SU-DHL-6 (cell line): ENCODE results near the gene TRPM2.

ENCODE experiments used
- H2AFZ ChIP-seq: fragments of 200-600 bp; sonication (generic); 2 replicates; pipeline ENCODE4 v1.6.1; 2014; ENCODE audit warnings: low read depth, mild to moderate bottlenecking, moderate library complexity, mixed read lengths, antibody characterized with exemption, low read length; ENCODE audit not compliant: severe bottlenecking
- H3F3A ChIP-seq: fragments of 200-600 bp; shearing (Covaris generic); 2 replicates; pipeline ENCODE4 v1.6.0; 2016; ENCODE audit warnings: antibody characterized with exemption, mild to moderate bottlenecking; ENCODE audit not compliant: insufficient read depth
- H3K27ac ChIP-seq: fragments of 200-600 bp; sonication (generic); 2 replicates; pipeline ENCODE4 v1.5.1; 2016; ENCODE audit warnings: low read depth, mild to moderate bottlenecking, low read length, moderate library complexity, mixed read lengths
- H3K27me3 ChIP-seq: fragments of 200-600 bp; sonication (generic), shearing (Covaris generic); 2 replicates; pipeline ENCODE4 v1.6.0; 2014; ENCODE audit warnings: mild to moderate bottlenecking, low read length
- H3K36me3 ChIP-seq: fragments of 200-600 bp; sonication (generic); 2 replicates; pipeline ENCODE4 v1.6.1; 2014; ENCODE audit warnings: mild to moderate bottlenecking, low read length, mixed read lengths
- H3K4me2 ChIP-seq: fragments of 300-600, 200-600 bp; shearing (Covaris generic), sonication (generic); 2 replicates; pipeline ENCODE4 v1.6.0; 2014; ENCODE audit warnings: low read length, low read depth, mild to moderate bottlenecking; ENCODE audit not compliant: poor library complexity, severe bottlenecking
- H3K4me3 ChIP-seq: fragments of 200-600 bp; sonication (generic); 2 replicates; pipeline ENCODE4 v1.5.1; 2014; ENCODE audit warnings: antibody characterized with exemption, low read length, mild to moderate bottlenecking, mixed read lengths; ENCODE audit not compliant: insufficient read depth, poor library complexity, severe bottlenecking
- H3K79me2 ChIP-seq: fragments of 200-600 bp; sonication (generic); 2 replicates; pipeline ENCODE4 v1.6.1; 2014; ENCODE audit warnings: mild to moderate bottlenecking, low read length, moderate library complexity; ENCODE audit not compliant: insufficient read depth
- H3K9ac ChIP-seq: fragments of 200-600 bp; sonication (generic); 2 replicates; pipeline ENCODE4 v1.7.0; 2014; ENCODE audit warnings: mild to moderate bottlenecking, low read length
- H3K9me2 ChIP-seq: fragments of 200-600 bp; sonication (generic); replicated peaks from 2 replicates; pipeline ENCODE4 v1.6.1; 2014; ENCODE audit warnings: low read length; ENCODE audit not compliant: insufficient read depth
- H3K9me3 ChIP-seq: fragments of 200-600 bp; sonication (generic); 2 replicates; pipeline ENCODE4 v1.6.1; 2014; ENCODE audit warnings: low read length, mixed read lengths; ENCODE audit not compliant: insufficient read depth
- H4K20me1 ChIP-seq: fragments of 200-600 bp; sonication (generic); 2 replicates; pipeline ENCODE4 v1.6.1; 2014; ENCODE audit warnings: low read depth, mild to moderate bottlenecking, antibody characterized with exemption, low read length, moderate library complexity, mixed read lengths
- EZH2phosphoT487 ChIP-seq: fragments of 200-600 bp; sonication (generic), shearing (Covaris generic); conservative IDR thresholded peaks from 2 replicates; pipeline ENCODE4 v1.6.1; 2018; ENCODE audit warnings: mild to moderate bottlenecking, antibody characterized with exemption, low read length, moderate library complexity, mixed read lengths
- TF ChIP-seq, protein P1 (sequence below): fragments of 200-600 bp; sonication (generic); IDR thresholded peaks from one replicate; pipeline ENCODE4 v1.5.1; 2017; ENCODE audit warnings: antibody characterized with exemption, mild to moderate bottlenecking, low read length, moderate library complexity; ENCODE audit not compliant: insufficient read depth, poor library complexity, severe bottlenecking

TRPM2 gene

GRCh38 chr21:44332965-44333364 is 20.5 kb upstream of the TRPM2 start:
- no peaks in the 10 kb centered on the region for H3K27me3 ChIP-seq
- TF ChIP-seq, protein P1, sequence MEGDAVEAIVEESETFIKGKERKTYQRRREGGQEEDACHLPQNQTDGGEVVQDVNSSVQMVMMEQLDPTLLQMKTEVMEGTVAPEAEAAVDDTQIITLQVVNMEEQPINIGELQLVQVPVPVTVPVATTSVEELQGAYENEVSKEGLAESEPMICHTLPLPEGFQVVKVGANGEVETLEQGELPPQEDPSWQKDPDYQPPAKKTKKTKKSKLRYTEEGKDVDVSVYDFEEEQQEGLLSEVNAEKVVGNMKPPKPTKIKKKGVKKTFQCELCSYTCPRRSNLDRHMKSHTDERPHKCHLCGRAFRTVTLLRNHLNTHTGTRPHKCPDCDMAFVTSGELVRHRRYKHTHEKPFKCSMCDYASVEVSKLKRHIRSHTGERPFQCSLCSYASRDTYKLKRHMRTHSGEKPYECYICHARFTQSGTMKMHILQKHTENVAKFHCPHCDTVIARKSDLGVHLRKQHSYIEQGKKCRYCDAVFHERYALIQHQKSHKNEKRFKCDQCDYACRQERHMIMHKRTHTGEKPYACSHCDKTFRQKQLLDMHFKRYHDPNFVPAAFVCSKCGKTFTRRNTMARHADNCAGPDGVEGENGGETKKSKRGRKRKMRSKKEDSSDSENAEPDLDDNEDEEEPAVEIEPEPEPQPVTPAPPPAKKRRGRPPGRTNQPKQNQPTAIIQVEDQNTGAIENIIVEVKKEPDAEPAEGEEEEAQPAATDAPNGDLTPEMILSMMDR, result no peak
- TF ChIP-seq EZH2phosphoT487, result no peak
- H3K9me2 ChIP-seq, result no peaks in the 10 kb centered on the region
- H3K9ac ChIP-seq, result no peak overlapping the region
- no peak overlapping the region for H3K4me3 ChIP-seq
- H3K27ac ChIP-seq, result no peak overlapping the region
- H3K9me3 ChIP-seq, result no peaks in the 10 kb centered on the region
- no peaks in the 10 kb centered on the region for H3K79me2 ChIP-seq
- no peaks in the 10 kb centered on the region for H3K36me3 ChIP-seq
- H4K20me1 ChIP-seq, result no peaks in the 10 kb centered on the region
- peaks cover 6% of the 10 kb centered on the region for H3F3A ChIP-seq
- H2AFZ ChIP-seq, result no peak overlapping the region
- H3K4me2 ChIP-seq, result no peak overlapping the region

- Histone ChIP-seq H3K9ac (no peak overlapping the region), H2AFZ (no peak overlapping the region), H3F3A (peaks cover 10% of the 10 kb centered on the region), H3K9me3 (no peaks in the 10 kb centered on the region), H3K4me3 (no peak overlapping the region), H3K27ac (no peak overlapping the region), H4K20me1 (no peaks in the 10 kb centered on the region), H3K4me2 (no peak overlapping the region), H3K79me2 (no peaks in the 10 kb centered on the region), H3K27me3 (no peaks in the 10 kb centered on the region), H3K36me3 (no peaks in the 10 kb centered on the region), H3K9me2 (no peaks in the 10 kb centered on the region)
- no peak for TF ChIP-seq EZH2phosphoT487
- TF ChIP-seq, protein P1, result no peak
These were observed 19.7 kb upstream of the TRPM2 start for GRCh38 chr21:44333509-44334328.

DNA sequence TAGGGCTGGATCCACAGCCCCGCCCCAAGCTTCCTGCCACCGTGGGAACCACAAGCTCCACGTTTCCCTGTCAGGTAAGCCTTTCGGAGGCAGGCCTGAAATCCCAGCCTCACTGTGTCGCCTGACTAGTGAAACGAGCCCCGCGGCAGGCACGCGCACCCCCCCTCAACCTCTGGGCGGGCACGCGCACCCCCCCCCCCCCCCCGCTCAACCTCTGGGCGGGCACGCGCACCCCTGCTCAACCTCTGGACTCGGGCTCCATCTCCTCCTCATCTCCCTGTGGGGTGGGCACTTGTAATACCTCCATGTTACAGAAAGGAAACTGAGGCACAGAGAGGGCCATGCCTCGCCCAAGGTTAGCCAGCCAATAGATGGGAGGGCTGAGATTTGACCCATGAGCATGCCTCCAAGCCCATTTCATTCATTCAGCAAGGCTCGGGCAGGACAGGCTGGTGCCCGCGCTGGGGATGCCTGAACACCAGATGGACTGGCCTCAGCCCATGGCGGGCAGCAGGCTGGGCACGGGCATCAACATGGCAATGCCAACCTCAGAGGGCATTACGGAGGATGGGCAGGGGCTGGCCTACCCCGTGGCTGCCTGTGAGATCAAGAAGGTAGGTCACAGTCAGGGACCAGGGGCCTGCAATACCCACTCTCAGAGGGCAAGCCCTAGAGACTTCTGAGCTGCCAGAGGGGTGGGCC is 18.9 kb upstream of the TRPM2 start:
- TF ChIP-seq EZH2phosphoT487, result no peak
- TF ChIP-seq, protein P1, result no peak
- no peak overlapping the region for H3K4me2 ChIP-seq
- H3K27ac ChIP-seq, result no peak overlapping the region
- no peaks in the 10 kb centered on the region for H3K9me2 ChIP-seq
- H3K9ac ChIP-seq, result no peak overlapping the region
- H3F3A ChIP-seq, result peaks cover 12% of the 10 kb centered on the region
- no peaks in the 10 kb centered on the region for H3K9me3 ChIP-seq
- H2AFZ ChIP-seq, result no peak overlapping the region
- no peaks in the 10 kb centered on the region for H4K20me1 ChIP-seq
- no peaks in the 10 kb centered on the region for H3K36me3 ChIP-seq
- no peaks in the 10 kb centered on the region for H3K27me3 ChIP-seq
- H3K4me3 ChIP-seq, result no peak overlapping the region
- no peaks in the 10 kb centered on the region for H3K79me2 ChIP-seq
